Superior temporal gyrus (tissue), 1 donor: ENCODE results near the gene GNAI3.

Experiments
- DNase-seq: peaks from one replicate; pipeline ENCODE4 v3.0.0-alpha.2; 2016; ENCODE audit errors: extremely low spot score

GNAI3 gene

GRCh38 chr1:109546311-109547109 is 1.9 kb upstream of the GNAI3 start:
- peak; percentile 98 for DNase-seq

- peak; percentile 42 for DNase-seq
Observed at GRCh38 chr1:109547463-109548320, 723 bp upstream of the GNAI3 start.

- DNase-seq = no peak
Observed at GRCh38 chr1:109556563-109556962, 8.1 kb downstream of the GNAI3 start.

- no peak for DNase-seq
Observed at GRCh38 chr1:109557520-109557919, 9.1 kb downstream of the GNAI3 start.

GRCh38 chr1:109559995-109560394 is 11.6 kb downstream of the GNAI3 start:
- DNase-seq = no peak

GRCh38 chr1:109564194-109564878 is 15.9 kb downstream of the GNAI3 start:
- DNase-seq = no peak

GRCh38 chr1:109565241-109565640 is 16.8 kb downstream of the GNAI3 start:
- no peak for DNase-seq

- no peak for DNase-seq
Observed at GRCh38 chr1:109566982-109567381, 18.6 kb downstream of the GNAI3 start.

- DNase-seq = no peak
Observed at GRCh38 chr1:109567877-109568672, 19.7 kb downstream of the GNAI3 start.

- no peak for DNase-seq
Observed at GRCh38 chr1:109569323-109569722, 20.9 kb downstream of the GNAI3 start.

GRCh38 chr1:109570414-109570813 is 22.0 kb downstream of the GNAI3 start:
- no peak for DNase-seq

- DNase-seq = no peak
Observed at GRCh38 chr1:109573785-109574184, 25.4 kb downstream of the GNAI3 start.

- no peak for DNase-seq
Observed at GRCh38 chr1:109578947-109579443, 30.6 kb downstream of the GNAI3 start.

- DNase-seq = peak; percentile 61
Observed at GRCh38 chr1:109579491-109579890, 31.1 kb downstream of the GNAI3 start.

GRCh38 chr1:109582021-109582420 is 33.6 kb downstream of the GNAI3 start:
- no peak for DNase-seq

- DNase-seq = no peak
Observed at GRCh38 chr1:109584766-109585165, 36.4 kb downstream of the GNAI3 start.

- no peak for DNase-seq
Observed at GRCh38 chr1:109586055-109586454, 37.6 kb downstream of the GNAI3 start.

- no peak for DNase-seq
Observed at GRCh38 chr1:109589177-109589576, 40.8 kb downstream of the GNAI3 start.

- no peak for DNase-seq
Observed at GRCh38 chr1:109589679-109590078, 41.3 kb downstream of the GNAI3 start.

GRCh38 chr1:109592916-109593315 is 44.5 kb downstream of the GNAI3 start:
- no peak for DNase-seq

- no peak for DNase-seq
Observed at GRCh38 chr1:109595531-109595930, 47.1 kb downstream of the GNAI3 start.
